PC-9 (cell line): Measurements from ENCODE around the gene CDH22.

Source experiments
- CTCF ChIP-seq: fragments of 200-600 bp; sonication (generic); conservative IDR thresholded peaks from 2 replicates; pipeline ENCODE4 v1.6.1; 2017; ENCODE audit warnings: mixed run types, antibody characterized with exemption, mild to moderate bottlenecking, moderate library complexity
- EZH2 ChIP-seq: fragments of 200-600 bp; sonication (generic); IDR thresholded peaks from 2 replicates; pipeline ENCODE4 v1.8.0; 2017; ENCODE audit warnings: antibody characterized with exemption, low read depth

GRCh38 chr20:46324379-46324778 is 16.1 kb upstream of the CDH22 start:
- TF ChIP-seq CTCF (no peak), EZH2 (no peak)
